ENCODE measurements around the gene FGF14. TPM values are rescaled to one million over a fixed set of nuclear protein-coding genes. Genes with fewer than 3 reads are reported as not detected.

Gene FGF14
- total RNA-seq, 4 donors from 2014 or later = 0.36 to 1.9 (median 0.45) TPM

DNA sequence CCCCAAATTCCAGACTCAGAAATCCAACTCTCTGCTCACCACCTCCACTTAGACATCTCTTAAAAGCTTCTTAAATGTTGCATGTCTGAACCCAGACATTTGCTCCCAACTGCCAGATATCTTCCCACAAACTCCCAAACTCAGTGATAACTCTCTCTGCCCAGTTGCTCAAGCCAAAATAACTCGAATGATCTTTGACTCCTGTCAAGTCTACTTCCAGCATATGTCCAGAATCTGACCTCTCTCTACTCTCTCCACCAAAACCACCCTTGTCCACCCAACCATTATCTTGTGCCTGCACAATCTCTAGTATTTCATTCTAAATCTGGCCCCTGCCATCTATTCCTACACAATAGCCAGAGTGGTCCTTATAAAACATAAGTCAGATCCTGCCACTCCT is 99.3 kb downstream of the FGF14 start:
- H3K4me3 ChIP-seq (ENCODE audit: low read depth, poor library complexity, severe bottlenecking) = no peak overlapping the region
- no peak for DNase-seq (ENCODE audit: low spot score in 2 of 2)
- 74 to 84% methylated on average over 1 of the region's 1 CpG for WGBS, 2 donors
- intact Hi-C loops (cut with DNase I; ENCODE audit: low total_unique reads) = no loop called here
- TF ChIP-seq, protein P1, sequence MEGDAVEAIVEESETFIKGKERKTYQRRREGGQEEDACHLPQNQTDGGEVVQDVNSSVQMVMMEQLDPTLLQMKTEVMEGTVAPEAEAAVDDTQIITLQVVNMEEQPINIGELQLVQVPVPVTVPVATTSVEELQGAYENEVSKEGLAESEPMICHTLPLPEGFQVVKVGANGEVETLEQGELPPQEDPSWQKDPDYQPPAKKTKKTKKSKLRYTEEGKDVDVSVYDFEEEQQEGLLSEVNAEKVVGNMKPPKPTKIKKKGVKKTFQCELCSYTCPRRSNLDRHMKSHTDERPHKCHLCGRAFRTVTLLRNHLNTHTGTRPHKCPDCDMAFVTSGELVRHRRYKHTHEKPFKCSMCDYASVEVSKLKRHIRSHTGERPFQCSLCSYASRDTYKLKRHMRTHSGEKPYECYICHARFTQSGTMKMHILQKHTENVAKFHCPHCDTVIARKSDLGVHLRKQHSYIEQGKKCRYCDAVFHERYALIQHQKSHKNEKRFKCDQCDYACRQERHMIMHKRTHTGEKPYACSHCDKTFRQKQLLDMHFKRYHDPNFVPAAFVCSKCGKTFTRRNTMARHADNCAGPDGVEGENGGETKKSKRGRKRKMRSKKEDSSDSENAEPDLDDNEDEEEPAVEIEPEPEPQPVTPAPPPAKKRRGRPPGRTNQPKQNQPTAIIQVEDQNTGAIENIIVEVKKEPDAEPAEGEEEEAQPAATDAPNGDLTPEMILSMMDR (IDR thresholded peaks at IDR 0.05) = no peak
- TF ChIP-seq POLR2A (IDR thresholded peaks at IDR 0.05) = no peak

DNA sequence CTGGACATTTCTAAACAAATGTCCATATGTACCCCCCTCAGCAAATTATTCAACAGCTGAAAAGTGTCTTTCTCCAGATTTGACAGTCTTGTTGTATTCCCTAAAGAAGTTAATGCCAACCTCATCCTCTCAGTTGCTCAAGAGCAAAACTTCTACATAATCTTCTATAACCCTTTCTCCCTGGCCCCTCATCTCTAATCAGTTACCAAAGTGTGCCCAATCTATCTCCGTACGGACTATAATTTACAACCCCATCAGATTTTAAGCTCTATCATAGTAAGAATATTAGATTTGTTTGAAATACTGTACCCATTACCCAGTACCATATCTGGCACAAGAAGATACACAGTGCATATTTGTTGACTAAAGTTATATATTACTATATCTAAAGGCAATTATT is 101.5 kb downstream of the FGF14 start:
- TF ChIP-seq, protein P1 (IDR thresholded peaks at IDR 0.05) = no peak
- no peak for TF ChIP-seq POLR2A (IDR thresholded peaks at IDR 0.05)
- 95 to 98% methylated on average over 2 of the region's 2 CpGs for WGBS, 2 donors
- H3K4me3 ChIP-seq (ENCODE audit: low read depth, poor library complexity, severe bottlenecking) = no peak overlapping the region
- intact Hi-C loops (cut with DNase I; ENCODE audit: low total_unique reads) = no loop called here
- DNase-seq (ENCODE audit: low spot score in 2 of 2) = no peak

DNA sequence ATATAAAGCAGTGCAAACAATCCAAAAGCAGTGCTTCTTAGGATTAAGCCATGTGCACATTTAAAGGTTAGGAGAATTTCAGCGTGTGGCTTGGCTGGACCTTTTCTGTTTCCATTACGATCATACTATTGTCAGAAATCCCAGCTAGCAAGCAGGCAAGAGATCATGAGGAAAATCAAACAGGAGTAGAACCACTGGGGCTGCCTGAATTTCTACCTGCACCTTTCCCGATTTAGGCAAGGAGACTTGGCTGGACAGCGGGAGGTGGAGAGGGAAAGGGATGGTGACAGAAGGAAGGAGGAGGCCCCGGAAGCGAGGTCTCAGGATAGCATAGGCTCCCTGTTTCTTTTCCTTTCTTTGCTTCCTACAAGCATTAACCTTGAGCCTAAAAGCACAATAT is 102.5 kb downstream of the FGF14 start:
- no peak for TF ChIP-seq POLR2A (IDR thresholded peaks at IDR 0.05)
- TF ChIP-seq, protein P1 (IDR thresholded peaks at IDR 0.05) = no peak
- intact Hi-C loops (cut with DNase I; ENCODE audit: low total_unique reads) = no loop called here
- H3K4me3 ChIP-seq (ENCODE audit: low read depth, poor library complexity, severe bottlenecking) = no peak overlapping the region
- DNase-seq (ENCODE audit: low spot score in 2 of 2) = no peak
- 84 to 86% methylated on average over 6 of the region's 6 CpGs for WGBS, 2 donors

DNA sequence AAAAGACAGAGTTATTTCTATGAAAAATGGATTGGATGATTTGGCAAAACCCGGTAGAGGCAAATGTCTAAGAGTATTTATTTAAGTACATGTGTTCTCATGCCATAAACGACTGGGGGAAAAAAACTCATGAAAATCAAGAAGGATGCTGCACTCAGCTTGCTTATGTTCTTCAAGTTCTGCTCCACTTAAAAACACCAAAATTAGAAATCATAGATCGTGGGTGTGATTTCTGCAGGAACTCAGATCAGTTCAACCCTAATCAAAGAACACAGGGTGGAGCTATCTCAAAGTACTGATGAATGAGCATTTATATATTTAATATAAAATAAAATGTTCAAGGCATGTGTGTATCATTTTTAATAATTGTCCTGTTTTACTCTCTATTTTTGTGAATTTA is 103.8 kb downstream of the FGF14 start:
- intact Hi-C loops (cut with DNase I; ENCODE audit: low total_unique reads) = no loop called here
- 71 to 77% methylated on average over 3 of the region's 3 CpGs for WGBS, 2 donors
- DNase-seq (ENCODE audit: low spot score in 2 of 2) = no peak
- H3K4me3 ChIP-seq (ENCODE audit: low read depth, poor library complexity, severe bottlenecking) = no peak overlapping the region
- TF ChIP-seq, protein P1 (IDR thresholded peaks at IDR 0.05) = no peak
- TF ChIP-seq POLR2A (IDR thresholded peaks at IDR 0.05) = no peak

DNA sequence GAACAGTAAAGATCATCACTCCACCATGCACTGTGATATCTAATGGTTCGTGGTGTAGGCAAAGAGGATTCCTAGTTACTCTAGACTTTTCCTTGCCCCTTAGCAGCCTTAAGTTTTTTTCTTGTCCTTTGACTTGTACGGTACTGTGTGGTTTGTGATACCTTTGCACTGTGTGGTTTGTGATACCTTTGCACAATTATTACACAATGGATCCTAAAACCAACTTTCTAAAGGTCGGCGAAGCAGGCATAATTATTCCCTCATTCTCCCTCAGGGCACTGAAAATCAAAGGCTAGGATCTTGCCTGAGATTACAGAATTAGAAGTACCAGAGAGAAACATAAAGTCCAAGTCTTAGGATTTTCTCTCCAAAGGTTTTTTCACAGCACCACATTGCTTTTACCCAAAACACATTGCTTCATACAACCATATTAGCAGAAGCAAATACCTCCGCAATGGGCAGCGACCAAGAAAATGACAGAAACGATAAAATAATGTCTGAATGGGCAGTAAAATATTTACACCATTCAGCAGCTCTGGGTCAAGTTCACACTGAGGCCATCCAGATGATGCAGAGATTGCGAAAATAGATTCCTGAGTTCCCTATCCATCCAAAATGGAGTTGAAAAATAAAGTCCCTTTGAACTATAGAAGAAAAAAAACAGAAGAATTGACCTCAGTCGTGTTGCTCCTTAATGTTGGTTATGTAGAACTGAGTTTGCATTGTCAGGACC is 106.4 kb downstream of the FGF14 start:
- 76 to 78% methylated on average over 9 of the region's 9 CpGs for WGBS, 2 donors
- DNase-seq (ENCODE audit: low spot score in 2 of 2) = no peak
- intact Hi-C loops (cut with DNase I; ENCODE audit: low total_unique reads) = no loop called here
- TF ChIP-seq POLR2A (IDR thresholded peaks at IDR 0.05) = no peak
- TF ChIP-seq, protein P1 (IDR thresholded peaks at IDR 0.05) = no peak
- no peak overlapping the region for H3K4me3 ChIP-seq (ENCODE audit: low read depth, poor library complexity, severe bottlenecking)

Data from lower leg skin (tissue), 4 donors.